WTC11 (cell line): ENCODE results near the gene MIA. TPM values are rescaled to one million over a fixed set of nuclear protein-coding genes. Genes with fewer than 3 reads are reported as not detected.
"Not testable (repeated sequence)": the region's sequence is repeated elsewhere in the genome, so short reads cannot be mapped to it uniquely, and the experiment has no call there.

ENCODE experiments used
- ATAC-seq: fragments of 200-7000 bp; cut with Tn5 transposase; 2 replicates; pipeline ENCODE4 v1.10.0; 2021; ENCODE audit warnings: mild to moderate bottlenecking, moderate library complexity
- CTCF ChIA-PET: fragments of 300-600 bp; sonication (Branson Sonifier 250); formaldehyde crosslinking; loops from one replicate; lab custom pipeline; 2021; ENCODE audit warnings: antibody characterized with exemption; lab: Charles Lee
- POLR2A ChIA-PET: fragments of 350-600 bp; sonication (Branson Sonifier 250); formaldehyde crosslinking; loops from one replicate; lab custom pipeline; 2021; ENCODE audit warnings: antibody characterized with exemption; lab: Charles Lee
- DNase-seq: peaks from one replicate; pipeline ENCODE4 v3.0.0; 2021; ENCODE audit warnings: low spot score
- H3K27ac Mint-ChIP-seq: 2 replicates; pipeline ENCODE4 v1.8.0; 2021; ENCODE audit warnings: mixed read lengths
- H3K27me3 Mint-ChIP-seq: 2 replicates; pipeline ENCODE4 v1.8.0; 2021; ENCODE audit warnings: low read depth, mild to moderate bottlenecking, moderate library complexity, mixed read lengths
- H3K36me3 Mint-ChIP-seq: 2 replicates; pipeline ENCODE4 v1.8.0; 2021; ENCODE audit warnings: mixed read lengths
- H3K4me1 Mint-ChIP-seq: 2 replicates; pipeline ENCODE4 v1.8.0; 2022; ENCODE audit warnings: mixed read lengths
- H3K4me3 Mint-ChIP-seq: 2 replicates; pipeline ENCODE4 v1.8.0; 2021; ENCODE audit warnings: mild to moderate bottlenecking, moderate library complexity, mixed read lengths
- H3K9me3 Mint-ChIP-seq: 2 replicates; pipeline ENCODE4 v1.8.0; 2021; ENCODE audit warnings: mixed read lengths
- ATF6 ChIP-seq: sonication (generic); formaldehyde crosslinking; IDR thresholded peaks from 2 replicates; pipeline ENCODE4 v1.8.1; 2023; ENCODE audit warnings: mild to moderate bottlenecking, missing genetic modification reagents
- CREB1 ChIP-seq: sonication (generic); formaldehyde crosslinking; IDR thresholded peaks from 2 replicates; pipeline ENCODE4 v1.8.0; 2023; ENCODE audit warnings: mild to moderate bottlenecking, missing genetic modification reagents
- ERG ChIP-seq: fragments of 250-450 bp; sonication (Bioruptor Pico); IDR thresholded peaks from 2 replicates; pipeline ENCODE4 v1.8.0; 2021; ENCODE audit warnings: mild to moderate bottlenecking
- FOXP1 ChIP-seq: sonication (generic); formaldehyde crosslinking; IDR thresholded peaks from 2 replicates; pipeline ENCODE4 v1.8.0; 2022; ENCODE audit warnings: missing genetic modification reagents, mild to moderate bottlenecking, moderate library complexity, borderline replicate concordance
- GRHL2 ChIP-seq: fragments of 250-450 bp; sonication (Bioruptor Pico); IDR thresholded peaks from 2 replicates; pipeline ENCODE4 v1.8.0; 2022; ENCODE audit warnings: mild to moderate bottlenecking, moderate library complexity; ENCODE audit not compliant: insufficient replicate concordance, severe bottlenecking
- HMGA2 ChIP-seq: fragments of 250-450 bp; sonication (Bioruptor Pico); IDR thresholded peaks from 2 replicates; pipeline ENCODE4 v1.4.0; 2021; ENCODE audit warnings: mild to moderate bottlenecking, moderate library complexity
- IRF2 ChIP-seq: sonication (generic); formaldehyde crosslinking; IDR thresholded peaks from 2 replicates; pipeline ENCODE4 v1.8.0; 2022; ENCODE audit warnings: low read depth, missing genetic modification reagents, borderline replicate concordance
- JAZF1 ChIP-seq: fragments of 250-450 bp; sonication (Bioruptor Pico); IDR thresholded peaks from 2 replicates; pipeline ENCODE4 v1.9.0; 2021; ENCODE audit warnings: moderate library complexity, mild to moderate bottlenecking, inconsistent platforms
- JUN ChIP-seq: sonication (generic); formaldehyde crosslinking; IDR thresholded peaks from 2 replicates; pipeline ENCODE4 v1.8.0; 2023; ENCODE audit warnings: mild to moderate bottlenecking, missing genetic modification reagents
- MLX ChIP-seq: sonication (generic); formaldehyde crosslinking; IDR thresholded peaks from 2 replicates; pipeline ENCODE4 v1.8.1; 2023; ENCODE audit warnings: mild to moderate bottlenecking, missing genetic modification reagents, moderate library complexity
- MYBL2 ChIP-seq: sonication (generic); formaldehyde crosslinking; IDR thresholded peaks from 2 replicates; pipeline ENCODE4 v1.8.1; 2023; ENCODE audit warnings: mild to moderate bottlenecking, moderate library complexity, missing genetic modification reagents
- NFYB ChIP-seq: sonication (generic); formaldehyde crosslinking; conservative IDR thresholded peaks from 2 replicates; pipeline ENCODE4 v1.8.0; 2022; ENCODE audit warnings: low read depth, missing genetic modification reagents
- PRRX2 ChIP-seq: fragments of 250-450 bp; sonication (Bioruptor Pico); IDR thresholded peaks from 2 replicates; pipeline ENCODE4 v1.8.0; 2021; ENCODE audit warnings: mild to moderate bottlenecking
- SOX15 ChIP-seq: fragments of 250-450 bp; sonication (Bioruptor Pico); IDR thresholded peaks from 2 replicates; pipeline ENCODE4 v1.9.0; 2021; ENCODE audit warnings: mild to moderate bottlenecking
- ZNF317 ChIP-seq: sonication (generic); formaldehyde crosslinking; IDR thresholded peaks from 2 replicates; pipeline ENCODE4 v1.8.1; 2023; ENCODE audit warnings: low read depth, mild to moderate bottlenecking, moderate library complexity, missing genetic modification reagents, borderline replicate concordance
- ZNF396 ChIP-seq: fragments of 250-450 bp; sonication (Bioruptor Pico); IDR thresholded peaks from 2 replicates; pipeline ENCODE4 v1.8.0; 2021; ENCODE audit warnings: mild to moderate bottlenecking, moderate library complexity, borderline replicate concordance
- total RNA-seq: library from RNA; stranded (reverse); gene quantifications from 3 replicates; pipeline ENCODE4 v1.2.3, GENCODE V29; 2021
- TF ChIP-seq, protein P1 (sequence below): sonication (generic); formaldehyde crosslinking; IDR thresholded peaks from 2 replicates; pipeline ENCODE4 v1.8.0; 2023; ENCODE audit warnings: missing genetic modification reagents
- TF ChIP-seq, protein P2 (sequence below): sonication (generic); formaldehyde crosslinking; IDR thresholded peaks from 2 replicates; pipeline ENCODE4 v1.8.1; 2023; ENCODE audit warnings: mild to moderate bottlenecking, missing genetic modification reagents, moderate library complexity
- TF ChIP-seq, protein P3 (sequence below): sonication (generic); formaldehyde crosslinking; IDR thresholded peaks from 2 replicates; pipeline ENCODE4 v1.8.1; 2022; ENCODE audit warnings: mild to moderate bottlenecking, moderate library complexity, missing genetic modification reagents
- TF ChIP-seq, protein P4 (sequence below): sonication (generic); formaldehyde crosslinking; IDR thresholded peaks from 2 replicates; pipeline ENCODE4 v1.8.1; 2022; ENCODE audit warnings: mild to moderate bottlenecking, missing genetic modification reagents, moderate library complexity, borderline replicate concordance
- TF ChIP-seq, protein P5 (sequence below): sonication (generic); formaldehyde crosslinking; IDR thresholded peaks from 2 replicates; pipeline ENCODE4 v1.8.0; 2022; ENCODE audit warnings: mild to moderate bottlenecking, missing genetic modification reagents

The MIA gene
- total RNA-seq, 1 experiment from 2014 or later = not detected

DNA sequence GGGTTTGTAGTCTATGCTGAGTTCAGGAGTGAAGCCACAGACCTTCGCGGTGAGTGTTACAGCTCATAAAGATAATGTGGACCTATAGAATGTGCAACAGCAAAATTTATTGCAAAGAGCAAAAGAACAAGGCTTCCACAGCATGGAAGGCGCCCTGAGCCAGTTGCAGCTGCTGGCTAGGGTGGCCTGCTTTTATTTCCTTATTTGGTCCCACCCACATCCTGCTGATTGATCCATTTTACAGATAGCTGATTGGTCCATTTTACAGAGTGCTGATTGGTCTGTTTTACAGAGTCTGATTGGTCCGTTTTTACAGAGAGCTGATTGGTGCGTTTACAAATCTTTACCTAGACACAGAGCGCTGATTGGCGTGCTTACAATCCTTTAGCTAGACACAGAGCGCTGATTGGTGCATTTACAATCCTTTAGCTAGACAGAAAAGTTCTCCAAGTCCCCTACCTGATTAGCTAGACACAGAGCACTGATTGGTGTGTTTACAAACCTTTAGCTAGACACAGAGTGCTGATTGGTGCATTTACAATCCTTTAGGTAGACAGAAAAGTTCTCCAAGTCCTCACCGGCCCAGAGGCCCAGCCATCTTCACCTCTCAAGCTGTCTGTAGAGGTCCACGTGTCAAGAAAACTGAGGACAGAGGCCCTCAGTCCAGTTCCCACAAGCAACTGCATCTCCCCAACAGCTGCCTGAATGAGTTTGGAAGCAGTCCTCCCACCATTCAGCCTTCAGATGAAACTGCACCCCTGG, 4.0 kb upstream of the MIA start:
- H3K27me3 Mint-ChIP-seq, POLR2A ChIA-PET, H3K36me3 Mint-ChIP-seq, H3K4me3 Mint-ChIP-seq, H3K4me1 Mint-ChIP-seq, ATAC-seq, DNase-seq: not testable (repeated sequence)
- TF ChIP-seq NFYB (CRISPR knock-in tag) = peak; percentile 67
- H3K9me3 Mint-ChIP-seq = peaks cover 14% of the 10 kb centered on the region
- CTCF ChIA-PET = interaction anchor here (1.0 to 1.1 kb wide), 3 partner anchors 34 to 137 kb away, joined by 3 to 4 read pairs (median 3); no protein-coding TSS in a partner anchor
- H3K27ac Mint-ChIP-seq = peak overlapping the region; percentile 74

GRCh38 chr19:40775632-40776022, 306 bp downstream of the MIA start:
- POLR2A ChIA-PET = no interaction called here
- no peak for DNase-seq
- peak overlapping the region; percentile 68; the same call in 1 of the 2 replicates for H3K27ac Mint-ChIP-seq

More at GRCh38 chr19:40775632-40776022, 306 bp downstream of the MIA start:
- no peak for ATAC-seq
- no peak for TF ChIP-seq CREB1 (CRISPR knock-in tag)
- TF ChIP-seq, protein P1, sequence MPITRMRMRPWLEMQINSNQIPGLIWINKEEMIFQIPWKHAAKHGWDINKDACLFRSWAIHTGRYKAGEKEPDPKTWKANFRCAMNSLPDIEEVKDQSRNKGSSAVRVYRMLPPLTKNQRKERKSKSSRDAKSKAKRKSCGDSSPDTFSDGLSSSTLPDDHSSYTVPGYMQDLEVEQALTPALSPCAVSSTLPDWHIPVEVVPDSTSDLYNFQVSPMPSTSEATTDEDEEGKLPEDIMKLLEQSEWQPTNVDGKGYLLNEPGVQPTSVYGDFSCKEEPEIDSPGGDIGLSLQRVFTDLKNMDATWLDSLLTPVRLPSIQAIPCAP = no peak
- TF ChIP-seq FOXP1 (CRISPR knock-in tag) = no peak
- TF ChIP-seq IRF2 = no peak
- TF ChIP-seq, protein P2, sequence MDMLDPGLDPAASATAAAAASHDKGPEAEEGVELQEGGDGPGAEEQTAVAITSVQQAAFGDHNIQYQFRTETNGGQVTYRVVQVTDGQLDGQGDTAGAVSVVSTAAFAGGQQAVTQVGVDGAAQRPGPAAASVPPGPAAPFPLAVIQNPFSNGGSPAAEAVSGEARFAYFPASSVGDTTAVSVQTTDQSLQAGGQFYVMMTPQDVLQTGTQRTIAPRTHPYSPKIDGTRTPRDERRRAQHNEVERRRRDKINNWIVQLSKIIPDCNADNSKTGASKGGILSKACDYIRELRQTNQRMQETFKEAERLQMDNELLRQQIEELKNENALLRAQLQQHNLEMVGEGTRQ = no peak
- no peak for TF ChIP-seq JUN (CRISPR knock-in tag)
- TF ChIP-seq ERG (CRISPR knock-in tag) = no peak
- no peak for TF ChIP-seq ZNF317 (CRISPR knock-in tag)
- no peak for TF ChIP-seq ATF6 (CRISPR knock-in tag)
- no peak for TF ChIP-seq GRHL2 (CRISPR knock-in tag)
- TF ChIP-seq, protein P3, sequence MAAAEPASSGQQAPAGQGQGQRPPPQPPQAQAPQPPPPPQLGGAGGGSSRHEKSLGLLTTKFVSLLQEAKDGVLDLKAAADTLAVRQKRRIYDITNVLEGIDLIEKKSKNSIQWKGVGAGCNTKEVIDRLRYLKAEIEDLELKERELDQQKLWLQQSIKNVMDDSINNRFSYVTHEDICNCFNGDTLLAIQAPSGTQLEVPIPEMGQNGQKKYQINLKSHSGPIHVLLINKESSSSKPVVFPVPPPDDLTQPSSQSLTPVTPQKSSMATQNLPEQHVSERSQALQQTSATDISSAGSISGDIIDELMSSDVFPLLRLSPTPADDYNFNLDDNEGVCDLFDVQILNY (CRISPR knock-in tag) = no peak
- TF ChIP-seq SOX15 (CRISPR knock-in tag) = no peak
- TF ChIP-seq, protein P4, sequence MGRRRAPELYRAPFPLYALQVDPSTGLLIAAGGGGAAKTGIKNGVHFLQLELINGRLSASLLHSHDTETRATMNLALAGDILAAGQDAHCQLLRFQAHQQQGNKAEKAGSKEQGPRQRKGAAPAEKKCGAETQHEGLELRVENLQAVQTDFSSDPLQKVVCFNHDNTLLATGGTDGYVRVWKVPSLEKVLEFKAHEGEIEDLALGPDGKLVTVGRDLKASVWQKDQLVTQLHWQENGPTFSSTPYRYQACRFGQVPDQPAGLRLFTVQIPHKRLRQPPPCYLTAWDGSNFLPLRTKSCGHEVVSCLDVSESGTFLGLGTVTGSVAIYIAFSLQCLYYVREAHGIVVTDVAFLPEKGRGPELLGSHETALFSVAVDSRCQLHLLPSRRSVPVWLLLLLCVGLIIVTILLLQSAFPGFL (CRISPR knock-in tag) = no peak
- TF ChIP-seq ZNF396 (CRISPR knock-in tag) = no peak
- TF ChIP-seq, protein P5, sequence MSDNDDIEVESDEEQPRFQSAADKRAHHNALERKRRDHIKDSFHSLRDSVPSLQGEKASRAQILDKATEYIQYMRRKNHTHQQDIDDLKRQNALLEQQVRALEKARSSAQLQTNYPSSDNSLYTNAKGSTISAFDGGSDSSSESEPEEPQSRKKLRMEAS (CRISPR knock-in tag) = no peak
- TF ChIP-seq PRRX2 (CRISPR knock-in tag) = no peak
- no peak for TF ChIP-seq MLX (CRISPR knock-in tag)
- TF ChIP-seq MYBL2 = no peak
- no peak for TF ChIP-seq HMGA2 (CRISPR knock-in tag)
- TF ChIP-seq JAZF1 (CRISPR knock-in tag) = no peak
- Mint-ChIP-seq H3K9me3 (peaks cover 14% of the 10 kb centered on the region), H3K4me3 (no peak overlapping the region), H3K4me1 (peaks cover 27% of the 10 kb centered on the region), H3K27me3 (no peaks in the 10 kb centered on the region), H3K36me3 (peaks cover 5% of the 10 kb centered on the region)
- CTCF ChIA-PET = interaction anchor here (1.1 to 4.7 kb wide), 2 partner anchors 23 to 30 kb away, joined by 3 to 71 read pairs; partner anchors contain the start of gene EGLN2
